GM12878 (cell line): ENCODE measurements around the gene C8G. TPM values are rescaled to one million over a fixed set of nuclear protein-coding genes. Genes with fewer than 3 reads are reported as not detected.

ENCODE experiments used
- ATAC-seq: fragments of 200-7000 bp; cut with Tn5 transposase; 3 replicates; pipeline ENCODE4 v1.9.1; 2020; ENCODE audit warnings: mild to moderate bottlenecking, moderate library complexity
- BruUV-seq: library from RNA; stranded (reverse); fragments of 400-500 nt; replicated peaks from 2 replicates; lab custom pipeline; 2021; lab: Mats Ljungman, UMichigan
- CTCF ChIA-PET: fragments of 300-600 bp; sonication (Branson Sonifier 250); formaldehyde crosslinking; extraction: SDS; loops from one replicate; lab custom pipeline; 2021; ENCODE audit warnings: inconsistent platforms; lab: Yijun Ruan, JAX
- POLR2A ChIA-PET: fragments of 350-600 bp; formaldehyde crosslinking; extraction: SDS; loops from one replicate; lab custom pipeline; 2021; ENCODE audit warnings: inconsistent platforms; lab: Charles Lee
- RAD21 ChIA-PET: fragments of 300-600 bp; sonication (Branson Sonifier 250); formaldehyde crosslinking; loops from one replicate; lab custom pipeline; 2023; ENCODE audit warnings: antibody characterized with exemption; ENCODE audit not compliant: unreplicated experiment; lab: Charles Lee
- SMC1A ChIA-PET: fragments of 300-600 bp; sonication (Branson Sonifier 250); formaldehyde crosslinking; loops from one replicate; lab custom pipeline; 2023; ENCODE audit not compliant: unreplicated experiment, uncharacterized antibody; lab: Charles Lee
- DNase-seq: peaks from one replicate; pipeline ENCODE4 v3.0.0-alpha.2; 2011; ENCODE audit warnings: low read depth, low spot score
- FAIRE-seq: peaks from 3 replicates; lab custom pipeline; 2011; peaks lifted over from hg19 to GRCh38; lab: Jason Lieb, UNC
- H2AFZ ChIP-seq: 2 replicates; pipeline ENCODE4 v1.6.0; 2011; ENCODE audit warnings: low read depth, low read length, control low read depth; ENCODE audit not compliant: control insufficient read depth
- H3K27ac ChIP-seq: 2 replicates; pipeline ENCODE4 v1.5.1; 2011; ENCODE audit warnings: control low read depth; ENCODE audit not compliant: control insufficient read depth, insufficient read depth
- H3K27me3 ChIP-seq, 2 experiments: replicated peaks in 1 of 2; 2 replicates each; pipeline versions ENCODE4 v1.6.0 to v1.6.1; 2011; ENCODE audit warnings: low read length in 1 of 2; ENCODE audit not compliant: control insufficient read depth in 2 of 2, insufficient read depth in 2 of 2
- H3K36me3 ChIP-seq, 2 experiments: 2 replicates each; pipeline ENCODE4 v1.5.1; 2011; ENCODE audit warnings: low read length in 1 of 2; ENCODE audit not compliant: control insufficient read depth in 2 of 2, insufficient read depth in 2 of 2
- H3K4me1 ChIP-seq: 2 replicates; pipeline ENCODE4 v1.6.1; 2011; ENCODE audit warnings: mild to moderate bottlenecking, low read length, moderate library complexity, mixed read lengths; ENCODE audit not compliant: control insufficient read depth, insufficient read depth
- H3K4me2 ChIP-seq: 2 replicates; pipeline ENCODE4 v1.6.0; 2011; ENCODE audit warnings: control low read depth; ENCODE audit not compliant: control insufficient read depth, insufficient read depth
- H3K4me3 ChIP-seq: fragments of 200-600 bp; sonication (generic); 2 replicates; pipeline ENCODE4 v1.5.1; 2016
- H3K79me2 ChIP-seq: 2 replicates; pipeline ENCODE4 v1.6.0; 2011; ENCODE audit warnings: low read length; ENCODE audit not compliant: control insufficient read depth, insufficient read depth
- H3K9ac ChIP-seq: 2 replicates; pipeline ENCODE4 v1.8.0; 2011; ENCODE audit warnings: low read length, control low read depth, mixed read lengths; ENCODE audit not compliant: control insufficient read depth, insufficient read depth
- H3K9me3 ChIP-seq: replicated peaks from 3 replicates; pipeline ENCODE4 v1.5.1; 2011; ENCODE audit warnings: mild to moderate bottlenecking, low read length; ENCODE audit not compliant: control insufficient read depth, insufficient read depth
- H4K20me1 ChIP-seq: 2 replicates; pipeline ENCODE4 v1.6.0; 2011; ENCODE audit not compliant: control insufficient read depth, insufficient read depth
- BCL3 ChIP-seq: IDR thresholded peaks from 2 replicates; pipeline ENCODE4 v1.6.1; 2011; ENCODE audit warnings: borderline replicate concordance, low read depth, mild to moderate bottlenecking, moderate library complexity, low read length; ENCODE audit not compliant: insufficient read depth, poor library complexity, severe bottlenecking
- EED ChIP-seq: sonication (generic); IDR thresholded peaks from 2 replicates; pipeline ENCODE4 v1.6.1; 2016; ENCODE audit warnings: antibody characterized with exemption, low read depth
- FOXK2 ChIP-seq: fragments of 450-650 bp; IDR thresholded peaks from 2 replicates; pipeline ENCODE4 v1.6.1; 2017; ENCODE audit warnings: mild to moderate bottlenecking, moderate library complexity
- SPI1 ChIP-seq: IDR thresholded peaks from 2 replicates; pipeline ENCODE4 v1.6.1; 2011; ENCODE audit warnings: low read depth, mild to moderate bottlenecking, low read length, moderate library complexity, borderline replicate concordance; ENCODE audit not compliant: insufficient read depth
- STAT1 ChIP-seq: fragments of 450-650 bp; conservative IDR thresholded peaks from 2 replicates; pipeline ENCODE4 v1.6.1; 2014; ENCODE audit warnings: antibody characterized with exemption, mild to moderate bottlenecking
- TAF1 ChIP-seq: IDR thresholded peaks from 2 replicates; pipeline ENCODE4 v1.6.1; 2011; ENCODE audit warnings: mild to moderate bottlenecking, low read depth, low read length, borderline replicate concordance
- WGBS: methylation state at CpG from one replicate; pipeline ENCODE4 v1.1.6; 2016; ENCODE audit warnings: low lambda C conversion rate; ENCODE audit not compliant: insufficient replicate concordance, insufficient coverage; ENCODE audit errors: missing lambda C conversion rate; 5-methylcytosine and 5-hydroxymethylcytosine counted together
- in situ Hi-C: fragments of 300-500 bp; cut with MboI; formaldehyde crosslinking; loops from 9 replicates; pipeline ENCODE4 v1.14.3; 2018; ENCODE audit warnings: mixed read lengths
- intact Hi-C: fragments of 100-400 bp; cut with micrococcal nuclease; formaldehyde crosslinking; loops from one replicate; pipeline ENCODE4 v1.14.2; 2022; ENCODE audit not compliant: unreplicated experiment
- polyA plus RNA-seq, 11 experiments: library from polyadenylated mRNA; depleted of rRNA in 4 of 11; unstranded in 6 of 11; stranded (reverse) in 5 of 11; fragments of >200 nt; fragmentation: Nextera tagmentation in 4 of 11; fragmentation: Illumina TruSeq in 1 of 11; extraction: Ambion mirVana in 4 of 11; extraction: Trizol in 1 of 11; gene quantifications; 1 replicate in 1 of 11; 2 replicates in 10 of 11; pipeline versions ENCODE4 v1.2.1 to v1.2.3, GENCODE V29; 2011 to 2016; ENCODE audit warnings: inconsistent platforms in 2 of 11, missing spikeins in 2 of 11, low read depth in 1 of 11
- total RNA-seq, 4 experiments: library from RNA; depleted of rRNA in 3 of 4; stranded (reverse); fragments of >200 nt in 3 of 4; fragmentation: Illumina TruSeq in 1 of 4; extraction: Trizol in 1 of 4; gene quantifications; 2 replicates each; pipeline versions ENCODE4 v1.2.1 to v1.2.3, GENCODE V29; 2013 to 2021
- TF ChIP-seq, protein P1 (sequence below): fragments of 450-650 bp; IDR thresholded peaks from 2 replicates; pipeline ENCODE4 v1.6.1; 2018; ENCODE audit warnings: mild to moderate bottlenecking, low read depth, moderate library complexity; ENCODE audit not compliant: partially characterized antibody

The C8G gene
- total and polyA plus RNA-seq, 10 of the 15 experiments (the other 5 are each of a cell fraction or from before 2014, with no cell fraction given): 0.26 to 0.69 (median 0.50) TPM; not detected in 7

GRCh38 chr9:136960212-136960937 is 15.3 kb downstream of the C8G start (continued):
- TF ChIP-seq SPI1: no peak

- no peaks in the 10 kb centered on the region for H3K36me3 ChIP-seq
- no peak overlapping the region for H2AFZ ChIP-seq
- H3K79me2 ChIP-seq: no peaks in the 10 kb centered on the region
- WGBS: 51% methylated on average over 15 of the region's 15 CpGs
- RAD21 ChIA-PET: interaction anchor here (1.3 kb wide), 1 partner anchor 13 kb away, joined by 3 read pairs; no protein-coding TSS in a partner anchor
- H3K9ac ChIP-seq: no peak overlapping the region
- H4K20me1 ChIP-seq: no peaks in the 10 kb centered on the region; the same call in 1 of the 2 replicates
- no peaks in the 10 kb centered on the region for H3K9me3 ChIP-seq
- no peak overlapping the region for H3K27ac ChIP-seq
- ATAC-seq (no peak), FAIRE-seq (no peak), DNase-seq (no peak)
- no peaks in the 10 kb centered on the region for H3K27me3 ChIP-seq
- intact Hi-C loops (no loop called here), in situ Hi-C loops (no loop called here)
- BruUV-seq: no TSS peak
- H3K4me1 ChIP-seq: peaks cover 4% of the 10 kb centered on the region
- H3K4me2 ChIP-seq: no peak overlapping the region
- POLR2A ChIA-PET: no interaction called here
- no peak overlapping the region for H3K4me3 ChIP-seq
- SMC1A ChIA-PET: no interaction called here
- TF ChIP-seq TAF1 (no peak), FOXK2 (no peak), BCL3 (no peak), EED (no peak), STAT1 (no peak)
- TF ChIP-seq, protein P1, sequence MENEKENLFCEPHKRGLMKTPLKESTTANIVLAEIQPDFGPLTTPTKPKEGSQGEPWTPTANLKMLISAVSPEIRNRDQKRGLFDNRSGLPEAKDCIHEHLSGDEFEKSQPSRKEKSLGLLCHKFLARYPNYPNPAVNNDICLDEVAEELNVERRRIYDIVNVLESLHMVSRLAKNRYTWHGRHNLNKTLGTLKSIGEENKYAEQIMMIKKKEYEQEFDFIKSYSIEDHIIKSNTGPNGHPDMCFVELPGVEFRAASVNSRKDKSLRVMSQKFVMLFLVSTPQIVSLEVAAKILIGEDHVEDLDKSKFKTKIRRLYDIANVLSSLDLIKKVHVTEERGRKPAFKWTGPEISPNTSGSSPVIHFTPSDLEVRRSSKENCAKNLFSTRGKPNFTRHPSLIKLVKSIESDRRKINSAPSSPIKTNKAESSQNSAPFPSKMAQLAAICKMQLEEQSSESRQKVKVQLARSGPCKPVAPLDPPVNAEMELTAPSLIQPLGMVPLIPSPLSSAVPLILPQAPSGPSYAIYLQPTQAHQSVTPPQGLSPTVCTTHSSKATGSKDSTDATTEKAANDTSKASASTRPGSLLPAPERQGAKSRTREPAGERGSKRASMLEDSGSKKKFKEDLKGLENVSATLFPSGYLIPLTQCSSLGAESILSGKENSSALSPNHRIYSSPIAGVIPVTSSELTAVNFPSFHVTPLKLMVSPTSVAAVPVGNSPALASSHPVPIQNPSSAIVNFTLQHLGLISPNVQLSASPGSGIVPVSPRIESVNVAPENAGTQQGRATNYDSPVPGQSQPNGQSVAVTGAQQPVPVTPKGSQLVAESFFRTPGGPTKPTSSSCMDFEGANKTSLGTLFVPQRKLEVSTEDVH: no peak
- CTCF ChIA-PET: interaction anchor here (1.3 kb wide), 1 partner anchor 13 kb away, joined by 5 read pairs; no protein-coding TSS in a partner anchor
Measured at GRCh38 chr9:136960938-136961275, 15.9 kb downstream of the C8G start.
